GM12878 (cell line): ENCODE data around the gene HMG20B. TPM values are rescaled to one million over a fixed set of nuclear protein-coding genes. Genes with fewer than 3 reads are reported as not detected.
A peak's percentile ranks its signal among the peaks of the same experiment; 100 is the strongest.

Experiments used
- ATAC-seq: fragments of 200-7000 bp; cut with Tn5 transposase; 3 replicates; pipeline ENCODE4 v1.9.1; 2020; ENCODE audit warnings: mild to moderate bottlenecking, moderate library complexity
- BruUV-seq: library from RNA; stranded (reverse); fragments of 400-500 nt; replicated peaks from 2 replicates; lab custom pipeline; 2021; lab: Mats Ljungman, UMichigan
- CTCF ChIA-PET: fragments of 300-600 bp; sonication (Branson Sonifier 250); formaldehyde crosslinking; extraction: SDS; loops from one replicate; lab custom pipeline; 2021; ENCODE audit warnings: inconsistent platforms; lab: Yijun Ruan, JAX
- POLR2A ChIA-PET: fragments of 350-600 bp; formaldehyde crosslinking; extraction: SDS; loops from one replicate; lab custom pipeline; 2021; ENCODE audit warnings: inconsistent platforms; lab: Charles Lee
- RAD21 ChIA-PET: fragments of 300-600 bp; sonication (Branson Sonifier 250); formaldehyde crosslinking; loops from one replicate; lab custom pipeline; 2023; ENCODE audit warnings: antibody characterized with exemption; ENCODE audit not compliant: unreplicated experiment; lab: Charles Lee
- SMC1A ChIA-PET: fragments of 300-600 bp; sonication (Branson Sonifier 250); formaldehyde crosslinking; loops from one replicate; lab custom pipeline; 2023; ENCODE audit not compliant: unreplicated experiment, uncharacterized antibody; lab: Charles Lee
- DNase-seq: peaks from one replicate; pipeline ENCODE4 v3.0.0-alpha.2; 2011; ENCODE audit warnings: low read depth, low spot score
- FAIRE-seq: peaks from 3 replicates; lab custom pipeline; 2011; peaks lifted over from hg19 to GRCh38; lab: Jason Lieb, UNC
- H2AFZ ChIP-seq: 2 replicates; pipeline ENCODE4 v1.6.0; 2011; ENCODE audit warnings: low read depth, low read length, control low read depth; ENCODE audit not compliant: control insufficient read depth
- H3K27ac ChIP-seq: 2 replicates; pipeline ENCODE4 v1.5.1; 2011; ENCODE audit warnings: control low read depth; ENCODE audit not compliant: control insufficient read depth, insufficient read depth
- H3K27me3 ChIP-seq, 2 experiments: replicated peaks in 1 of 2; 2 replicates each; pipeline versions ENCODE4 v1.6.0 to v1.6.1; 2011; ENCODE audit warnings: low read length in 1 of 2; ENCODE audit not compliant: control insufficient read depth in 2 of 2, insufficient read depth in 2 of 2
- H3K36me3 ChIP-seq, 2 experiments: 2 replicates each; pipeline ENCODE4 v1.5.1; 2011; ENCODE audit warnings: low read length in 1 of 2; ENCODE audit not compliant: control insufficient read depth in 2 of 2, insufficient read depth in 2 of 2
- H3K4me1 ChIP-seq: 2 replicates; pipeline ENCODE4 v1.6.1; 2011; ENCODE audit warnings: mild to moderate bottlenecking, low read length, moderate library complexity, mixed read lengths; ENCODE audit not compliant: control insufficient read depth, insufficient read depth
- H3K4me2 ChIP-seq: 2 replicates; pipeline ENCODE4 v1.6.0; 2011; ENCODE audit warnings: control low read depth; ENCODE audit not compliant: control insufficient read depth, insufficient read depth
- H3K4me3 ChIP-seq: fragments of 200-600 bp; sonication (generic); 2 replicates; pipeline ENCODE4 v1.5.1; 2016
- H3K79me2 ChIP-seq: 2 replicates; pipeline ENCODE4 v1.6.0; 2011; ENCODE audit warnings: low read length; ENCODE audit not compliant: control insufficient read depth, insufficient read depth
- H3K9ac ChIP-seq: 2 replicates; pipeline ENCODE4 v1.8.0; 2011; ENCODE audit warnings: low read length, control low read depth, mixed read lengths; ENCODE audit not compliant: control insufficient read depth, insufficient read depth
- H3K9me3 ChIP-seq: replicated peaks from 3 replicates; pipeline ENCODE4 v1.5.1; 2011; ENCODE audit warnings: mild to moderate bottlenecking, low read length; ENCODE audit not compliant: control insufficient read depth, insufficient read depth
- H4K20me1 ChIP-seq: 2 replicates; pipeline ENCODE4 v1.6.0; 2011; ENCODE audit not compliant: control insufficient read depth, insufficient read depth
- CHD1 ChIP-seq: IDR thresholded peaks from 2 replicates; pipeline ENCODE4 v1.6.1; 2012; ENCODE audit warnings: low read depth, low read length, improper control_type of control experiment
- RAD21 ChIP-seq: IDR thresholded peaks from 2 replicates; pipeline ENCODE4 v1.6.1; 2011; ENCODE audit warnings: mild to moderate bottlenecking, low read depth, low read length, moderate library complexity; ENCODE audit not compliant: insufficient read depth
- ZNF24 ChIP-seq: fragments of 450-650 bp; IDR thresholded peaks from 2 replicates; pipeline ENCODE4 v1.6.1; 2017; ENCODE audit warnings: antibody characterized with exemption, mild to moderate bottlenecking
- WGBS: methylation state at CpG from one replicate; pipeline ENCODE4 v1.1.6; 2016; ENCODE audit warnings: low lambda C conversion rate; ENCODE audit not compliant: insufficient replicate concordance, insufficient coverage; ENCODE audit errors: missing lambda C conversion rate; 5-methylcytosine and 5-hydroxymethylcytosine counted together
- in situ Hi-C: fragments of 300-500 bp; cut with MboI; formaldehyde crosslinking; loops from 9 replicates; pipeline ENCODE4 v1.14.3; 2018; ENCODE audit warnings: mixed read lengths
- intact Hi-C: fragments of 100-400 bp; cut with micrococcal nuclease; formaldehyde crosslinking; loops from one replicate; pipeline ENCODE4 v1.14.2; 2022; ENCODE audit not compliant: unreplicated experiment
- polyA plus RNA-seq, 11 experiments: library from polyadenylated mRNA; depleted of rRNA in 4 of 11; unstranded in 6 of 11; stranded (reverse) in 5 of 11; fragments of >200 nt; fragmentation: Nextera tagmentation in 4 of 11; fragmentation: Illumina TruSeq in 1 of 11; extraction: Ambion mirVana in 4 of 11; extraction: Trizol in 1 of 11; gene quantifications; 1 replicate in 1 of 11; 2 replicates in 10 of 11; pipeline versions ENCODE4 v1.2.1 to v1.2.3, GENCODE V29; 2011 to 2016; ENCODE audit warnings: inconsistent platforms in 2 of 11, missing spikeins in 2 of 11, low read depth in 1 of 11
- total RNA-seq, 4 experiments: library from RNA; depleted of rRNA in 3 of 4; stranded (reverse); fragments of >200 nt in 3 of 4; fragmentation: Illumina TruSeq in 1 of 4; extraction: Trizol in 1 of 4; gene quantifications; 2 replicates each; pipeline versions ENCODE4 v1.2.1 to v1.2.3, GENCODE V29; 2013 to 2021
- TF ChIP-seq, protein P1 (sequence below): IDR thresholded peaks from 2 replicates; pipeline ENCODE4 v1.6.1; 2012; ENCODE audit warnings: low read depth, low read length, improper control_type of control experiment
- TF ChIP-seq, protein P2 (sequence below): fragments of 450-650 bp; IDR thresholded peaks from 2 replicates; pipeline ENCODE4 v1.6.1; 2017; ENCODE audit warnings: mild to moderate bottlenecking, moderate library complexity
- TF ChIP-seq, protein P3 (sequence below): fragments of 450-650 bp; IDR thresholded peaks from 2 replicates; pipeline ENCODE4 v1.6.1; 2017; ENCODE audit warnings: borderline replicate concordance

HMG20B gene
- total and polyA plus RNA-seq, 10 of the 15 experiments (the other 5 are each of a cell fraction or from before 2014, with no cell fraction given): 0.37 to 92.7 (median 47.0) TPM

DNA sequence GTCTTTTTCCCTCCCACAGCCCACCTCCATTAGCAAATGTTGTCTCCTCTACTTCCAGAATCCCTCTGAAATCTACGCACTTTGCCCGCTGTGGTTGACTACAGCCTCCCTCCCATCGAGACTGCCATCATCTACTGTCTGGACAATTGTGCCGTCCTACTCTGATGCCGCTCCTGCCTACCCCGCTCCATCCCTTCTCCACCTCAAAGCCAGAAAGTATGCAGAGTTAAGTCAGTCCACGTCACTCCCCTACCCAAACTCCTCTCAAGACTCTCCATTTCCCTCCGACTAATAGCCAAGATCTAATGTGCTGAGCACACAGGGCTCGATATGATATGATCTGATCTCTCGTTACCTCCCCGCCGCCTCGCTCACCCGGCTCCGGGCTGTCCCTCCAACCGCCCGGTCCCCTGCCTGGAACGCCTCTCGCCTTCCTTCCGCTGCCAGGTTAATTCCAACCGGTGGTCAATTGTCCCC, 53.3 kb downstream of the HMG20B start:
- SMC1A ChIA-PET: no interaction called here
- RAD21 ChIA-PET: no interaction called here
- Histone ChIP-seq H3K4me2 (peak overlapping the region; percentile 85), H3K9ac (peak overlapping the region; percentile 88), H3K4me1 (peaks cover 8% of the 10 kb centered on the region), H4K20me1 (no peaks in the 10 kb centered on the region), H3K27me3 (no peaks in the 10 kb centered on the region), H3K36me3 (peaks cover 0 to 2% of the 10 kb centered on the region in 2 experiments; a peak in 2 of 4 replicates), H3K9me3 (no peaks in the 10 kb centered on the region), H3K79me2 (peaks cover 21% of the 10 kb centered on the region), H2AFZ (peak overlapping the region; percentile 97), H3K4me3 (peak overlapping the region; percentile 92), H3K27ac (peak overlapping the region; percentile 99)
- TF ChIP-seq RAD21 (no peak), ZNF24 (no peak), CHD1 (no peak)
- TF ChIP-seq, protein P1, sequence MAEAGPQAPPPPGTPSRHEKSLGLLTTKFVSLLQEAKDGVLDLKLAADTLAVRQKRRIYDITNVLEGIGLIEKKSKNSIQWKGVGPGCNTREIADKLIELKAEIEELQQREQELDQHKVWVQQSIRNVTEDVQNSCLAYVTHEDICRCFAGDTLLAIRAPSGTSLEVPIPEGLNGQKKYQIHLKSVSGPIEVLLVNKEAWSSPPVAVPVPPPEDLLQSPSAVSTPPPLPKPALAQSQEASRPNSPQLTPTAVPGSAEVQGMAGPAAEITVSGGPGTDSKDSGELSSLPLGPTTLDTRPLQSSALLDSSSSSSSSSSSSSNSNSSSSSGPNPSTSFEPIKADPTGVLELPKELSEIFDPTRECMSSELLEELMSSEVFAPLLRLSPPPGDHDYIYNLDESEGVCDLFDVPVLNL: no peak
- TF ChIP-seq, protein P2, sequence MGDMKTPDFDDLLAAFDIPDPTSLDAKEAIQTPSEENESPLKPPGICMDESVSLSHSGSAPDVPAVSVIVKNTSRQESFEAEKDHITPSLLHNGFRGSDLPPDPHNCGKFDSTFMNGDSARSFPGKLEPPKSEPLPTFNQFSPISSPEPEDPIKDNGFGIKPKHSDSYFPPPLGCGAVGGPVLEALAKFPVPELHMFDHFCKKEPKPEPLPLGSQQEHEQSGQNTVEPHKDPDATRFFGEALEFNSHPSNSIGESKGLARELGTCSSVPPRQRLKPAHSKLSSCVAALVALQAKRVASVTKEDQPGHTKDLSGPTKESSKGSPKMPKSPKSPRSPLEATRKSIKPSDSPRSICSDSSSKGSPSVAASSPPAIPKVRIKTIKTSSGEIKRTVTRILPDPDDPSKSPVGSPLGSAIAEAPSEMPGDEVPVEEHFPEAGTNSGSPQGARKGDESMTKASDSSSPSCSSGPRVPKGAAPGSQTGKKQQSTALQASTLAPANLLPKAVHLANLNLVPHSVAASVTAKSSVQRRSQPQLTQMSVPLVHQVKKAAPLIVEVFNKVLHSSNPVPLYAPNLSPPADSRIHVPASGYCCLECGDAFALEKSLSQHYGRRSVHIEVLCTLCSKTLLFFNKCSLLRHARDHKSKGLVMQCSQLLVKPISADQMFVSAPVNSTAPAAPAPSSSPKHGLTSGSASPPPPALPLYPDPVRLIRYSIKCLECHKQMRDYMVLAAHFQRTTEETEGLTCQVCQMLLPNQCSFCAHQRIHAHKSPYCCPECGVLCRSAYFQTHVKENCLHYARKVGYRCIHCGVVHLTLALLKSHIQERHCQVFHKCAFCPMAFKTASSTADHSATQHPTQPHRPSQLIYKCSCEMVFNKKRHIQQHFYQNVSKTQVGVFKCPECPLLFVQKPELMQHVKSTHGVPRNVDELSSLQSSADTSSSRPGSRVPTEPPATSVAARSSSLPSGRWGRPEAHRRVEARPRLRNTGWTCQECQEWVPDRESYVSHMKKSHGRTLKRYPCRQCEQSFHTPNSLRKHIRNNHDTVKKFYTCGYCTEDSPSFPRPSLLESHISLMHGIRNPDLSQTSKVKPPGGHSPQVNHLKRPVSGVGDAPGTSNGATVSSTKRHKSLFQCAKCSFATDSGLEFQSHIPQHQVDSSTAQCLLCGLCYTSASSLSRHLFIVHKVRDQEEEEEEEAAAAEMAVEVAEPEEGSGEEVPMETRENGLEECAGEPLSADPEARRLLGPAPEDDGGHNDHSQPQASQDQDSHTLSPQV: no peak
- TF ChIP-seq, protein P3, sequence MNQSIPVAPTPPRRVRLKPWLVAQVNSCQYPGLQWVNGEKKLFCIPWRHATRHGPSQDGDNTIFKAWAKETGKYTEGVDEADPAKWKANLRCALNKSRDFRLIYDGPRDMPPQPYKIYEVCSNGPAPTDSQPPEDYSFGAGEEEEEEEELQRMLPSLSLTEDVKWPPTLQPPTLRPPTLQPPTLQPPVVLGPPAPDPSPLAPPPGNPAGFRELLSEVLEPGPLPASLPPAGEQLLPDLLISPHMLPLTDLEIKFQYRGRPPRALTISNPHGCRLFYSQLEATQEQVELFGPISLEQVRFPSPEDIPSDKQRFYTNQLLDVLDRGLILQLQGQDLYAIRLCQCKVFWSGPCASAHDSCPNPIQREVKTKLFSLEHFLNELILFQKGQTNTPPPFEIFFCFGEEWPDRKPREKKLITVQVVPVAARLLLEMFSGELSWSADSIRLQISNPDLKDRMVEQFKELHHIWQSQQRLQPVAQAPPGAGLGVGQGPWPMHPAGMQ: no peak
- no peak for FAIRE-seq
- intact Hi-C loops (loop anchor here (5.0 kb wide), 1 partner anchor 69 kb away; the partner anchor contains the start of gene MFSD12), in situ Hi-C loops (no loop called here)
- no peak for DNase-seq
- CTCF ChIA-PET: no interaction called here
- ATAC-seq: peak; percentile 25
- POLR2A ChIA-PET: interaction anchor here (0.5 kb wide), 1 partner anchor 72 kb away, joined by 6 read pairs; no protein-coding TSS in a partner anchor
- TSS peak; percentile 75 for BruUV-seq
- 7% methylated on average over 21 of the region's 21 CpGs for WGBS
